HEK293T (cell line): ENCODE results near the gene DYRK3.

Experiments used
- FOXA1 ChIP-seq: fragments of 450-650 bp; IDR thresholded peaks from 2 replicates; pipeline ENCODE4 v1.6.1; 2016; ENCODE audit warnings: mild to moderate bottlenecking
- SP1 ChIP-seq: fragments of 450-650 bp; IDR thresholded peaks from 2 replicates; pipeline ENCODE4 v1.6.1; 2017
- SUZ12 ChIP-seq: fragments of 450-650 bp; IDR thresholded peaks from 2 replicates; pipeline ENCODE4 v1.6.1; 2016; ENCODE audit warnings: mild to moderate bottlenecking

- TF ChIP-seq FOXA1: no peak
- TF ChIP-seq SP1: no peak
- TF ChIP-seq SUZ12: no peak
Measured at GRCh38 chr1:206691604-206692003, 56.3 kb downstream of the DYRK3 start.
